Panc1 (cell line): ENCODE results near the gene NCBP2. TPM values are rescaled to one million over a fixed set of nuclear protein-coding genes. Genes with fewer than 3 reads are reported as not detected.

ENCODE experiments used
- ATAC-seq: fragments of 200-7000 bp; cut with Tn5 transposase; 2 replicates; pipeline ENCODE4 v1.9.1; 2020; ENCODE audit warnings: mild to moderate bottlenecking, moderate library complexity
- BruUV-seq: library from RNA; stranded (reverse); fragments of 400-500 nt; replicated peaks from 2 replicates; lab custom pipeline; 2021; lab: Mats Ljungman, UMichigan
- CTCF ChIA-PET: fragments of 300-600 bp; sonication (Branson Sonifier 250); formaldehyde crosslinking; loops from one replicate; lab custom pipeline; 2022; ENCODE audit warnings: antibody characterized with exemption; lab: Charles Lee
- POLR2A ChIA-PET: fragments of 300-600 bp; sonication (Branson Sonifier 250); formaldehyde crosslinking; loops from one replicate; lab custom pipeline; 2022; ENCODE audit warnings: antibody characterized with exemption; lab: Charles Lee
- DNase-seq: peaks from one replicate; pipeline ENCODE4 v3.0.0-alpha.2; 2010; ENCODE audit warnings: low read depth, low spot score
- H3K27ac ChIP-seq: 2 replicates; pipeline ENCODE4 v1.5.1; 2011; ENCODE audit warnings: mild to moderate bottlenecking, low read length, inconsistent platforms
- H3K27me3 ChIP-seq: fragments of 200-500 bp; sonication (Bioruptor generic); 2 replicates; pipeline ENCODE4 v1.6.0; 2014; ENCODE audit warnings: low read length, inconsistent platforms; ENCODE audit not compliant: control insufficient read depth, insufficient read depth
- H3K36me3 ChIP-seq: fragments of 200-500 bp; sonication (Bioruptor generic); 2 replicates; pipeline ENCODE4 v1.5.1; 2014; ENCODE audit warnings: inconsistent platforms, mild to moderate bottlenecking, low read length, moderate library complexity; ENCODE audit not compliant: control insufficient read depth, insufficient read depth
- H3K4me1 ChIP-seq: 2 replicates; pipeline ENCODE4 v1.5.1; 2011; ENCODE audit warnings: inconsistent platforms, mild to moderate bottlenecking, low read length, moderate library complexity; ENCODE audit not compliant: control insufficient read depth, insufficient read depth
- H3K4me3 ChIP-seq, 2 experiments: 2 replicates each; pipeline ENCODE4 v1.5.1; 2011 to 2012; ENCODE audit warnings: low read depth in 2 of 2, low read length in 2 of 2, mild to moderate bottlenecking in 2 of 2, inconsistent platforms in 1 of 2, moderate library complexity in 1 of 2
- H3K9me3 ChIP-seq: fragments of 200-500 bp; sonication (Bioruptor generic); 2 replicates; pipeline ENCODE4 v1.5.1; 2014; ENCODE audit warnings: low read depth, mild to moderate bottlenecking, inconsistent platforms, low read length, moderate library complexity; ENCODE audit not compliant: control insufficient read depth, insufficient read depth
- POLR2AphosphoS5 ChIP-seq: IDR thresholded peaks from 2 replicates; pipeline ENCODE4 v1.6.1; 2012; ENCODE audit warnings: mild to moderate bottlenecking, low read depth, low read length, moderate library complexity
- SIN3A ChIP-seq: IDR thresholded peaks from 2 replicates; pipeline ENCODE4 v1.6.1; 2012; ENCODE audit warnings: low read depth, mild to moderate bottlenecking, low read length, moderate library complexity, borderline replicate concordance; ENCODE audit not compliant: insufficient read depth
- TCF7L2 ChIP-seq: IDR thresholded peaks from 2 replicates; pipeline ENCODE4 v1.6.1; 2011; ENCODE audit warnings: mild to moderate bottlenecking, low read depth, low read length, inconsistent platforms
- in situ Hi-C: cut with HindIII; loops from 2 replicates; pipeline ENCODE4 v1.10.0; 2016; ENCODE audit warnings: low sequenced_read_pairs, low pct_unique_long_range_greater_than_20kb
- intact Hi-C: fragments of 100-400 bp; cut with micrococcal nuclease; formaldehyde crosslinking; loops from one replicate; pipeline ENCODE4 v1.10.0; 2022; ENCODE audit not compliant: unreplicated experiment
- total RNA-seq: library from RNA; stranded (reverse); gene quantifications from one replicate; pipeline ENCODE4 v1.2.1, GENCODE V29; 2021; ENCODE audit not compliant: unreplicated experiment
- TF ChIP-seq, protein P1 (sequence below), 2 experiments: IDR thresholded peaks; 2 replicates each; pipeline ENCODE4 v1.6.1; 2011 to 2012; ENCODE audit warnings: low read depth in 2 of 2, control low read depth in 1 of 2, low read length in 1 of 2, mild to moderate bottlenecking in 1 of 2, moderate library complexity in 1 of 2; ENCODE audit not compliant: insufficient read depth in 1 of 2
- TF ChIP-seq, protein P2 (sequence below): fragments of 450-650 bp; IDR thresholded peaks from 2 replicates; pipeline ENCODE4 v1.5.1; 2017; ENCODE audit warnings: mild to moderate bottlenecking

The NCBP2 gene
- total RNA-seq, 1 experiment from 2014 or later, result 122 TPM

DNA sequence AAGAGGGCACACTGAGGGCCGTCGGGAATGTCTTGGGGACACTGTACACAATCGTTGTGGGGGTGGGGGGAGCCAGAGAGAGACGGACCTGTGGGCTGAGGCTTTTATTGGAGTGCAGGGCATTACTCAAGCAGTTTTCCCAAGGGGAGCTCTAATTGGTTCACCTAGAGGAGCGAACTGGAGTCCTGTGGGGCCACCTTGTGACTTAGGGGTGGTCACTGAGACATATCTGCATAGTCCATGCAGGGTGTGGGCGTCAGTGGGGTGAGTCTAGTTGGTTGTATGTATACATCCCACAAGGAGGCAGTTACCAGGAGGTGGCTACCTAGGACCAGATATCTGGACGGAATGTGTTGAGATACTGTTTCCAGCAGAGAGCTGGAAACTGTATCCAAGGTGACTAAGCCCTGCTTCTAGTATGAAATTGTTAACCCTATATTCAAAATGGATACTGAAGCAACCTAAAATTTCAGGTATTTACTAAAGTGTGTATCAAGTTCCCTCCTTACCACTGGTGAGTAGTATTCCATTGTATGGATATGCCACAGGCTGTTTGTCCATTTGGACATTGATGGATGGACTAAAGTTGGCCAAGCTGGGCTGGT lies 28.9 kb upstream of the NCBP2 start:
- TF ChIP-seq, protein P1, sequence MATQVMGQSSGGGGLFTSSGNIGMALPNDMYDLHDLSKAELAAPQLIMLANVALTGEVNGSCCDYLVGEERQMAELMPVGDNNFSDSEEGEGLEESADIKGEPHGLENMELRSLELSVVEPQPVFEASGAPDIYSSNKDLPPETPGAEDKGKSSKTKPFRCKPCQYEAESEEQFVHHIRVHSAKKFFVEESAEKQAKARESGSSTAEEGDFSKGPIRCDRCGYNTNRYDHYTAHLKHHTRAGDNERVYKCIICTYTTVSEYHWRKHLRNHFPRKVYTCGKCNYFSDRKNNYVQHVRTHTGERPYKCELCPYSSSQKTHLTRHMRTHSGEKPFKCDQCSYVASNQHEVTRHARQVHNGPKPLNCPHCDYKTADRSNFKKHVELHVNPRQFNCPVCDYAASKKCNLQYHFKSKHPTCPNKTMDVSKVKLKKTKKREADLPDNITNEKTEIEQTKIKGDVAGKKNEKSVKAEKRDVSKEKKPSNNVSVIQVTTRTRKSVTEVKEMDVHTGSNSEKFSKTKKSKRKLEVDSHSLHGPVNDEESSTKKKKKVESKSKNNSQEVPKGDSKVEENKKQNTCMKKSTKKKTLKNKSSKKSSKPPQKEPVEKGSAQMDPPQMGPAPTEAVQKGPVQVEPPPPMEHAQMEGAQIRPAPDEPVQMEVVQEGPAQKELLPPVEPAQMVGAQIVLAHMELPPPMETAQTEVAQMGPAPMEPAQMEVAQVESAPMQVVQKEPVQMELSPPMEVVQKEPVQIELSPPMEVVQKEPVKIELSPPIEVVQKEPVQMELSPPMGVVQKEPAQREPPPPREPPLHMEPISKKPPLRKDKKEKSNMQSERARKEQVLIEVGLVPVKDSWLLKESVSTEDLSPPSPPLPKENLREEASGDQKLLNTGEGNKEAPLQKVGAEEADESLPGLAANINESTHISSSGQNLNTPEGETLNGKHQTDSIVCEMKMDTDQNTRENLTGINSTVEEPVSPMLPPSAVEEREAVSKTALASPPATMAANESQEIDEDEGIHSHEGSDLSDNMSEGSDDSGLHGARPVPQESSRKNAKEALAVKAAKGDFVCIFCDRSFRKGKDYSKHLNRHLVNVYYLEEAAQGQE (IDR thresholded peaks at IDR 0.05; ENCODE audit: insufficient read depth in 1 of 2, low read depth in 2 of 2, low read length in 1 of 2), result no peak
- no peak for TF ChIP-seq TCF7L2
- TF ChIP-seq POLR2AphosphoS5, result no peak
- TF ChIP-seq, protein P2, sequence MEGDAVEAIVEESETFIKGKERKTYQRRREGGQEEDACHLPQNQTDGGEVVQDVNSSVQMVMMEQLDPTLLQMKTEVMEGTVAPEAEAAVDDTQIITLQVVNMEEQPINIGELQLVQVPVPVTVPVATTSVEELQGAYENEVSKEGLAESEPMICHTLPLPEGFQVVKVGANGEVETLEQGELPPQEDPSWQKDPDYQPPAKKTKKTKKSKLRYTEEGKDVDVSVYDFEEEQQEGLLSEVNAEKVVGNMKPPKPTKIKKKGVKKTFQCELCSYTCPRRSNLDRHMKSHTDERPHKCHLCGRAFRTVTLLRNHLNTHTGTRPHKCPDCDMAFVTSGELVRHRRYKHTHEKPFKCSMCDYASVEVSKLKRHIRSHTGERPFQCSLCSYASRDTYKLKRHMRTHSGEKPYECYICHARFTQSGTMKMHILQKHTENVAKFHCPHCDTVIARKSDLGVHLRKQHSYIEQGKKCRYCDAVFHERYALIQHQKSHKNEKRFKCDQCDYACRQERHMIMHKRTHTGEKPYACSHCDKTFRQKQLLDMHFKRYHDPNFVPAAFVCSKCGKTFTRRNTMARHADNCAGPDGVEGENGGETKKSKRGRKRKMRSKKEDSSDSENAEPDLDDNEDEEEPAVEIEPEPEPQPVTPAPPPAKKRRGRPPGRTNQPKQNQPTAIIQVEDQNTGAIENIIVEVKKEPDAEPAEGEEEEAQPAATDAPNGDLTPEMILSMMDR, result no peak
- no peak for TF ChIP-seq SIN3A
- Histone ChIP-seq H3K4me3 (no peak overlapping the region), H3K36me3 (no peaks in the 10 kb centered on the region), H3K4me1 (peaks cover 12% of the 10 kb centered on the region), H3K27me3 (no peaks in the 10 kb centered on the region), H3K9me3 (no peaks in the 10 kb centered on the region), H3K27ac (no peak overlapping the region)
- intact Hi-C loops (loop anchor here (10.0 kb wide), 1 partner anchor 446 kb away; no protein-coding TSS in a partner anchor), in situ Hi-C loops (no loop called here)
- no peak for ATAC-seq
- no peak for DNase-seq
- BruUV-seq, result no TSS peak
- POLR2A ChIA-PET, result no interaction called here
- CTCF ChIA-PET, result no interaction called here

- DNase-seq, result no peak
- CTCF ChIA-PET, result interaction anchor here (1.3 kb wide), 1 partner anchor 61 kb away, joined by 3 read pairs; no protein-coding TSS in a partner anchor
- no peaks in the 10 kb centered on the region for H3K27me3 ChIP-seq
- intact Hi-C loops (loop anchor here (10.0 kb wide), 1 partner anchor 446 kb away; no protein-coding TSS in a partner anchor), in situ Hi-C loops (no loop called here)
- POLR2A ChIA-PET, result no interaction called here
- H3K4me3 ChIP-seq, result no peak overlapping the region
- TF ChIP-seq TCF7L2 (no peak), POLR2AphosphoS5 (no peak), SIN3A (no peak)
- TF ChIP-seq, protein P2, result no peak
- TF ChIP-seq, protein P1 (IDR thresholded peaks at IDR 0.05; ENCODE audit: insufficient read depth in 1 of 2, low read depth in 2 of 2, low read length in 1 of 2), result no peak
- no peaks in the 10 kb centered on the region for H3K9me3 ChIP-seq
- TSS peak; percentile 72 for BruUV-seq
- H3K27ac ChIP-seq, result no peak overlapping the region
- no peaks in the 10 kb centered on the region for H3K36me3 ChIP-seq
- H3K4me1 ChIP-seq, result peaks cover 12% of the 10 kb centered on the region
- no peak for ATAC-seq
These were observed 28.3 kb upstream of the NCBP2 start for GRCh38 chr3:196970547-196971093.
